ENCODE results near the gene ATRN. TPM values are rescaled to one million over a fixed set of nuclear protein-coding genes. Genes with fewer than 3 reads are reported as not detected.

The ATRN gene
- total and polyA plus RNA-seq, 2 of the 8 experiments (the other 6 are each of a cell fraction or from before 2014, with no cell fraction given) = 12.0 to 17.4 TPM

DNA sequence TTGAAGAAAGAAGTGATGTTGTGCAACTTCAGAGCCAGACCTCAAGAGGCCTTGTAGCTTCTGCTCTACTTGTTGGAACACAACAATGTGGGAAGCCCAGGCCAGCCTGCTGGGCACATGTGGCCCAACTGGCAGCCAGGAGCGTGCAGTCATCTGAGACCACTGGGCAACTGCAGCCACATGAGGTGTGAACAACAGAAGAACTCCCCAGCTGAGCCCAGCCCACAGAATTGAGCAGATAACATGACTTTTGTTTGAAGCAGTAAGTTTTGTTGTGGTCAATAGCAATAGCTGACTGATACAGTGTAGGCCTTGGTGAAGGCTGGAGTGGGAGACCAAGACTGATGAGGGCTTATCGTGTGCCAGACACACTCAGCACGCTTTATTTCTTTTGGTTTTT is 219.6 kb downstream of the ATRN start:
- TF ChIP-seq EGR1 (IDR thresholded peaks at IDR 0.05; ENCODE audit: borderline replicate concordance, low read depth, low read length) (no peak), KDM5A (IDR thresholded peaks at IDR 0.05; ENCODE audit: low read length) (no peak), KDM1A (IDR thresholded peaks at IDR 0.05; ENCODE audit: borderline replicate concordance, low read length) (no peak), POU5F1 (IDR thresholded peaks at IDR 0.05; ENCODE audit: low read depth, low read length) (no peak), CREB1 (IDR thresholded peaks at IDR 0.05) (no peak), SRF (IDR thresholded peaks at IDR 0.05; ENCODE audit: low read depth, low read length) (no peak)

More for the DNA sequence above, 219.6 kb downstream of the ATRN start:
- Histone ChIP-seq H2BK120ac (replicated peaks; ENCODE audit: low read depth, low read length) (no peak overlapping the region), H3K79me1 (ENCODE audit: low read depth, low read length) (no peaks in the 10 kb centered on the region), H3K27ac (ENCODE audit: low read depth, low read length) (no peak overlapping the region), H3K27me3 (replicated peaks in 1 of 4; ENCODE audit: control insufficient read depth in 3 of 4, extremely low read depth in 1 of 4, insufficient read depth in 3 of 4, low read length in 3 of 4) (peaks cover 0 to 9% (median 0%) of the 10 kb centered on the region in 4 experiments; a peak in 2 of 7 replicates), H3K4me3 (ENCODE audit: extremely low read depth in 1 of 4, insufficient read depth in 2 of 4, low read depth in 3 of 4, low read length in 4 of 4) (no peak overlapping the region), H2BK12ac (ENCODE audit: low read depth, low read length) (no peak overlapping the region), H3K4me2 (ENCODE audit: insufficient read depth in 1 of 2, low read depth in 2 of 2, low read length in 2 of 2) (no peak overlapping the region), H3K9me3 (ENCODE audit: insufficient read depth in 2 of 2, low read depth in 1 of 2, low read length in 1 of 2) (no peaks in the 10 kb centered on the region), H3K4me1 (replicated peaks in 1 of 4; ENCODE audit: control insufficient read depth in 3 of 4, insufficient read depth in 4 of 4, low read length in 3 of 4) (peaks cover 0 to 2% (median 0%) of the 10 kb centered on the region in 4 experiments; a peak in 1 of 7 replicates), H2AK5ac (ENCODE audit: low read depth, low read length) (no peak overlapping the region), H4K91ac (replicated peaks; ENCODE audit: insufficient read length, low read length) (no peak overlapping the region), H3K9ac (replicated peaks in 1 of 4; ENCODE audit: extremely low read depth in 1 of 4, low read depth in 3 of 4, low read length in 3 of 4) (no peak overlapping the region), H3K23me2 (ENCODE audit: low read depth, low read length) (no peaks in the 10 kb centered on the region), H2BK5ac (ENCODE audit: low read depth, low read length) (no peak overlapping the region), H3K79me2 (ENCODE audit: control insufficient read depth in 1 of 2, insufficient read depth in 2 of 2, low read length in 2 of 2) (no peaks in the 10 kb centered on the region), H3K56ac (replicated peaks; ENCODE audit: insufficient read length, low read depth, low read length) (no peak overlapping the region), H3K14ac (ENCODE audit: insufficient read length) (no peak overlapping the region), H2AFZ (ENCODE audit: low read length) (no peak overlapping the region), H4K8ac (ENCODE audit: extremely low read depth, insufficient read depth, low read length) (no peak overlapping the region), H3K18ac (ENCODE audit: extremely low read depth, low read length) (no peak overlapping the region), H3K36me3 (ENCODE audit: control insufficient read depth in 2 of 4, insufficient read depth in 4 of 4, low read length in 3 of 4) (no peaks in the 10 kb centered on the region), H3K4ac (replicated peaks; ENCODE audit: insufficient read length, low read depth, low read length) (no peak overlapping the region), H4K20me1 (replicated peaks in 1 of 2; ENCODE audit: control insufficient read depth in 1 of 2, insufficient read depth in 2 of 2, low read length in 2 of 2) (no peaks in the 10 kb centered on the region), H3K23ac (ENCODE audit: insufficient read length) (no peak overlapping the region), H2BK20ac (ENCODE audit: low read length) (no peak overlapping the region), H4K5ac (ENCODE audit: insufficient read length, low read depth, low read length) (no peak overlapping the region), H2BK15ac (ENCODE audit: low read length) (no peak overlapping the region)
- no peak for FAIRE-seq
- 92% methylated on average over 1 of the region's 3 CpGs; no CpG with 5 or more reads in 1 of the 2 experiments for WGBS, 2 experiments (ENCODE audit: extremely low coverage in 1 of 2, insufficient coverage in 1 of 2, insufficient read length in 1 of 2, insufficient replicate concordance in 2 of 2, low coverage in 1 of 2, low lambda C conversion rate in 2 of 2, missing lambda C conversion rate in 1 of 2)
- POLR2A ChIA-PET (ENCODE audit: partially characterized antibody) = no interaction called here
- CTCF ChIA-PET (ENCODE audit: partially characterized antibody) = interaction anchor here (1.4 to 45.1 kb wide), 3 partner anchors 4 to 47 kb away, joined by 4 to 1432 read pairs (median 1432); partner anchors contain the start of genes ADAM33 and SIGLEC1
- no peak for DNase-seq (ENCODE audit: low read depth in 1 of 2, low spot score in 2 of 2)

All from H1 (cell line).